ENCODE results near the gene ASPG. TPM values are rescaled to one million over a fixed set of nuclear protein-coding genes. Genes with fewer than 3 reads are reported as not detected.

The ASPG gene
- total RNA-seq, 1 experiment from 2014 or later: not detected

DNA sequence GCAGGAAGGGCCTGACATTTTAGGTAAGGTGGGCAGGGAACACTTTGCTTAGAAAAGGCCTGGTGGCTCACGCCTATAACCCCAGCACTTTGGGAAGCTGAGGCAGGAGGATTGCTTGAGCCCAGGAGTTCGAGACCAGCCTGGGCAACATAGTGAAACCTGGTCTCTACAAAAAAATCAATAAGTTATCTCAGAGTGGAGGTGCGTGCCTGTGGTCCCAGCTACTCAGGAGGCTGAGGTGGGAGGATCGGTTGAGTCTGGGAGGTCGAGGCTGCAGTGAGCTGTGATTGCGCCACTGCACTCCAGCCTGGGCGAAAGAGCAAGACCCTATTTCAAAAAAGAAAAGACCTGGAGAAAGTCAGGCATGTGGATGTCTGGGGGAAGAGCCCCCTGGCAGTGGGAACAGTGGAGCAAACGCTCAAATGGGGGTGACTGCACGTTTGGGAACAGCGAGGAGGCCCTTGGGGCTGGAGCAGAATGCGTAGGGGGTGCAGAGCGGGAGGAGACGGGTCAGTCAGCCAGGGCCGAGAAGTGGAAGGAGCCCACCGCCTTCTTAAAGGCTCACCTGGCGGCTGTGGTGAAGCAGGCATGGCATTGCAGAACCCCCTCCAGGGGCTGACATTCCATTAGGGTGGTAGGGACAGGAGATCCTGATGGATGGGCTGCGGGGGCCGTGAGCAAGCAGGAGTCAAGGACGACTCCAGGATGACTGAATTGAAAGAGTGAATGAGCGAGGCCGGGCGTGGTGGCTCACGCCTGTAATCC lies 46.6 kb downstream of the ASPG start:
- DNase-seq (ENCODE audit: low read depth in 1 of 2, low spot score in 2 of 2): no peak
- H3K9me3 ChIP-seq (replicated peaks): peaks cover 3% of the 10 kb centered on the region; the same call in 1 of the 2 replicates
- H3K27me3 ChIP-seq (replicated peaks): peaks cover 32% of the 10 kb centered on the region
- no peaks in the 10 kb centered on the region for H3K4me1 ChIP-seq (replicated peaks)
- no peak overlapping the region for H3K4me3 ChIP-seq
- no peak overlapping the region for H3K27ac ChIP-seq
- H3K36me3 ChIP-seq: no peaks in the 10 kb centered on the region

GRCh38 chr14:104132981-104133380 lies 47.5 kb downstream of the ASPG start:
- peaks cover 40% of the 10 kb centered on the region for H3K27me3 ChIP-seq (replicated peaks)
- peaks cover 8% of the 10 kb centered on the region for H3K4me1 ChIP-seq (replicated peaks)
- H3K36me3 ChIP-seq: no peaks in the 10 kb centered on the region
- H3K4me3 ChIP-seq: no peak overlapping the region
- H3K9me3 ChIP-seq (replicated peaks): peaks cover 3% of the 10 kb centered on the region; the same call in 1 of the 2 replicates
- no peak for DNase-seq (ENCODE audit: low read depth in 1 of 2, low spot score in 2 of 2)
- H3K27ac ChIP-seq: no peak overlapping the region

- H3K4me1 ChIP-seq (replicated peaks): peaks cover 10% of the 10 kb centered on the region
- H3K4me3 ChIP-seq: no peak overlapping the region
- peaks cover 3% of the 10 kb centered on the region; the same call in 1 of the 2 replicates for H3K9me3 ChIP-seq (replicated peaks)
- H3K27ac ChIP-seq: no peak overlapping the region
- DNase-seq (ENCODE audit: low read depth in 1 of 2, low spot score in 2 of 2): no peak
- H3K36me3 ChIP-seq: no peaks in the 10 kb centered on the region
- peaks cover 46% of the 10 kb centered on the region for H3K27me3 ChIP-seq (replicated peaks)
These were observed 48.0 kb downstream of the ASPG start for GRCh38 chr14:104133496-104133895.

GRCh38 chr14:104134061-104134965 lies 48.8 kb downstream of the ASPG start:
- no peaks in the 10 kb centered on the region for H3K36me3 ChIP-seq
- H3K4me3 ChIP-seq: no peak overlapping the region
- H3K4me1 ChIP-seq (replicated peaks): peaks cover 10% of the 10 kb centered on the region
- no peak for DNase-seq (ENCODE audit: low read depth in 1 of 2, low spot score in 2 of 2)
- peaks cover 54% of the 10 kb centered on the region for H3K27me3 ChIP-seq (replicated peaks)
- peaks cover 3% of the 10 kb centered on the region; the same call in 1 of the 2 replicates for H3K9me3 ChIP-seq (replicated peaks)
- H3K27ac ChIP-seq: no peak overlapping the region

DNA sequence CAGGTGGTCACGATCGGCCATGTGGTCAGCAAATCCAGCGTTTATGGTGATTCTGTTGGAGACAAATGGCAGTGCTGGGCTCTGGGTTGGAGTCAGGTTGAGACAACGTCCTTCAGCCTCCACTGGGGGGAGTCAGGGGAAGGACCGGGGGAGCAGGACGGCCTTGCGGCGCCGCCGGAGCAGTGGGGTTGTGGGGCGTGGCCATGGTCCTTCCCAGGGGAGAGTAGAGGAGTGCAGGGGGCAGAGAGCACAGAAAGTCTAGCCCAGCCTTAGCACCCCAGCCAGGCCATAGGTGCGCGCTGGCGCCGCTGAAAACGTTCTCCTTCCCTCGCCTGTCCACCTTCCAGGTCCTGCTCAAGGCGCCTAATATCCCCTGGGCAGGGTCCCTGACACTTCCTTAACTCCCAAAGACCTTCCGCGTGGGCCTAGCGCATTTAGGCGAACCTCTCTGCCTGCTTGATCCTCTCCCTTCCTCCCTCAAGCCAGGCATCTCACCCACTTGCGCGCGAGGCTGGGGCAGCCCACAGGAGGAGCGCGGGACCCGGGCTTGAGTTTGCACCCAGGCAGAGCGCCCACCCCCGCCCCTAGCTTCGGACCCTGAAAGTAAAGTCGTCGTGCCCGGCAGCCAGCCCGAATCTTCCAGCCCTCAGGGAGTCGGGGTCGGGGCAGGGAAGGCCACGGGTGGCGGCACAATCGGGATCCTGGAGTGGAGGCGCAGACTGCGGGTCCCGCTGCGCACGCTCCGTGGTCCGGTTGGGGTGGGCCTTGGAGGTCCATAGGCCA lies 49.8 kb downstream of the ASPG start:
- H3K27me3 ChIP-seq (replicated peaks): peaks cover 64% of the 10 kb centered on the region
- H3K4me1 ChIP-seq (replicated peaks): peaks cover 10% of the 10 kb centered on the region
- no peaks in the 10 kb centered on the region; the same call in 1 of the 2 replicates for H3K9me3 ChIP-seq (replicated peaks)
- no peak for DNase-seq (ENCODE audit: low read depth in 1 of 2, low spot score in 2 of 2)
- H3K27ac ChIP-seq: no peak overlapping the region
- no peaks in the 10 kb centered on the region for H3K36me3 ChIP-seq
- H3K4me3 ChIP-seq: no peak overlapping the region

GRCh38 chr14:104135904-104136471 lies 50.5 kb downstream of the ASPG start:
- Histone ChIP-seq H3K36me3 (no peaks in the 10 kb centered on the region), H3K4me1 (replicated peaks) (peaks cover 10% of the 10 kb centered on the region), H3K27me3 (replicated peaks) (peaks cover 70% of the 10 kb centered on the region), H3K9me3 (replicated peaks) (no peaks in the 10 kb centered on the region; the same call in 1 of the 2 replicates), H3K4me3 (no peak overlapping the region), H3K27ac (no peak overlapping the region)
- no peak for DNase-seq (ENCODE audit: low read depth in 1 of 2, low spot score in 2 of 2)

DNA sequence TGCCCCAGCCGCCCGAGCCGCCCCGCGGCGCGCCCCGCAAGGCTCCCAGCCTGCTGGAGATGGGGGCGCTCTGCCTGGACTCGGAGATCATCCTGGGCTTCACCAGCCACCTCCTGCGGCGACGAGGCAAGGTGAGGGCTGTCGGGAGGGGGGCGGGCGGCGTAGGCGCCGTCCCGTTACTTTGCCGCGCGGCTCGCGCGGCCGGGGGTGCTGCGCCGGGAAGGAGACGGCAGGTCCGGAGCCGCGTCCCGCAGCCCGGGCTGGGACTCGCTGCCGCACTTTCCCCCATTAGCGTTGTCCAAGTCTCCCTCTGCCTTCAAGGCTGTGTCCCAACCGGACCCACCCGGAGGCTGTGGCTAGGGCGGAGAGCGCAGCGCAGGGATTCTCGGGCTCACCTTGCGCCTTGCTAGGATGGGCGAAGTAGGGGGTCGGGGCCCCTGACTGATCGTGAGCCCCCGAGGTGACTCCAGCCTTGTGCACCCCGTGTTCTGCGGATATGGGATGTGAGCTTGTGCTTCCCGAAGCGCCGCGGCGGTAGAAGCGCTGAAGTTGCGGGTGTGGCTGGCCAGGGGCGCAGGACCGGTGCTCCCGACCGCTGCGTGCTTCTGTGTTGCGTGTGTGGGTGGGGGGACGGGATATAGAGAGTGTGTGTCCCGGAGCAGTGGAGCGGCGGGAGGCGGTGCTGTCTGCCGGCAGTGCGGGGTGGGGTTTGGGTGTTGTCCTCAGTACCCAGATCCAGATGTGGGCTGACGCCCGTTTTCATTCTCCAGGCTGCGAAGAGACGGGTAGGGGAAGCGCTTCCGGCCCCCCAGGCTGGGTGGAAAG lies 51.2 kb downstream of the ASPG start:
- DNase-seq (ENCODE audit: low read depth in 1 of 2, low spot score in 2 of 2): no peak
- Histone ChIP-seq H3K9me3 (replicated peaks) (no peaks in the 10 kb centered on the region; the same call in 1 of the 2 replicates), H3K36me3 (no peaks in the 10 kb centered on the region), H3K27ac (no peak overlapping the region), H3K27me3 (replicated peaks) (peaks cover 74% of the 10 kb centered on the region), H3K4me3 (no peak overlapping the region), H3K4me1 (replicated peaks) (peaks cover 10% of the 10 kb centered on the region)

GRCh38 chr14:104137297-104138097 lies 52.0 kb downstream of the ASPG start:
- Histone ChIP-seq H3K27me3 (replicated peaks) (peaks cover 78% of the 10 kb centered on the region), H3K36me3 (no peaks in the 10 kb centered on the region), H3K4me1 (replicated peaks) (peaks cover 10% of the 10 kb centered on the region), H3K27ac (no peak overlapping the region), H3K9me3 (replicated peaks) (no peaks in the 10 kb centered on the region; the same call in 1 of the 2 replicates), H3K4me3 (peak overlapping the region; percentile 3; the same call in 1 of the 2 replicates)
- peak in 1 of 2 experiments; percentile 34 for DNase-seq (ENCODE audit: low read depth in 1 of 2, low spot score in 2 of 2)

- H3K4me1 ChIP-seq (replicated peaks): peaks cover 10% of the 10 kb centered on the region
- peaks cover 83% of the 10 kb centered on the region for H3K27me3 ChIP-seq (replicated peaks)
- no peaks in the 10 kb centered on the region; the same call in 1 of the 2 replicates for H3K9me3 ChIP-seq (replicated peaks)
- peak in 1 of 2 experiments; percentile 6 for DNase-seq (ENCODE audit: low read depth in 1 of 2, low spot score in 2 of 2)
- H3K36me3 ChIP-seq: no peaks in the 10 kb centered on the region
- peak within 1 kb of the TSS; percentile 3; the same call in 1 of the 2 replicates for H3K4me3 ChIP-seq
- H3K27ac ChIP-seq: no peak within 1 kb of the TSS
These were observed 52.7 kb downstream of the ASPG start, which contains the start of gene KIF26A for GRCh38 chr14:104138098-104138717. Gene KIF26A, plus strand, starts transcription at chr14:104138587. Its CDS starts 136 bp downstream, at chr14:104138723.

DNA sequence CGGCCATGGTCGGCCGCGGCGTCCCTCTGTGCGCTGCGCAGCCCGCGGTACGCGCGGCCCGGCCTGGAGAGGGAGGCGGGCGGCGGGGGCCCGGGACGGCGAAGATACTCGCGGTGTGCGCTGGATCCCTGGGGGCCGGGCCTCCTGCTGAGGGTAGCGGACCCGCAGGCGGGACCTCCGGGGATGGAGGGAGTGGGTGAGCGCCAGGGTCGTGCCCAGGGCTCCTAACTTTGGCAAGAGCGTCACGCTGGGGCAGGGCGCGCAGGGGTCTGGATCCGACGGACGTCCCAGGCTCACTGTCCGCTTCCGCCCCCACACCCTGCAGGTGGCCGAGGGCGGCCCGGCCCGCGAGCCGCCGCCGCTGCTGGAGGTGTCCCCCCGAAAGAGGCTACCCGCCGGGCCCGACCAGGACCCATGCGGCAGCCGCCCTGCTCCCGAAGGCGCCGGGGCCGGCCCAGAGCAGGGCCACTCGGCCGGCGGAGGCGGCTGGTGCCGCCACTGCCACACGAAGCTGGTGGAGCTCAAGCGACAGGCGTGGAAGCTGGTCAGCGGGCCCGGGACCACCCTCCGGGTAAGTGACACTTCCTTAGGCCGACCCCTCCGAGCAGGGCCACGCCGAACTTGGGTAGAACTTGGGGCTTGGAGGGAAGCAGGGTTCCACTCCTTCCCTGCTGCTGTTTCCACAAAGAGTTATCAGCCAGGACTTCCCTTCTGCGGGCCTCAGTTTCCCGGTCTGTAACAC lies 53.4 kb downstream of the ASPG start:
- Histone ChIP-seq H3K4me3 (peak overlapping the region; percentile 3; the same call in 1 of the 2 replicates), H3K4me1 (replicated peaks) (peaks cover 10% of the 10 kb centered on the region), H3K9me3 (replicated peaks) (no peaks in the 10 kb centered on the region; the same call in 1 of the 2 replicates), H3K36me3 (no peaks in the 10 kb centered on the region), H3K27me3 (replicated peaks) (peaks cover 87% of the 10 kb centered on the region), H3K27ac (no peak overlapping the region)
- DNase-seq (ENCODE audit: low read depth in 1 of 2, low spot score in 2 of 2): no peak

All from SJSA1 (cell line).